K562 (cell line): ENCODE data around the gene PSMC1. TPM values are rescaled to one million over a fixed set of nuclear protein-coding genes. Genes with fewer than 3 reads are reported as not detected.

ENCODE experiments used
- ATAC-seq: fragments of 200-7000 bp; cut with Tn5 transposase; 3 replicates; pipeline ENCODE4 v1.9.1; 2020; ENCODE audit warnings: moderate library complexity
- BruUV-seq: library from RNA; stranded (reverse); fragments of 400-500 nt; replicated peaks from 2 replicates; lab custom pipeline; 2021; lab: Mats Ljungman, UMichigan
- CTCF ChIA-PET: fragments of 300-600 bp; formaldehyde crosslinking; extraction: SDS; loops from one replicate; lab custom pipeline; 2021; ENCODE audit warnings: low intra/inter-chr PET ratio; lab: Yijun Ruan, JAX
- POLR2A ChIA-PET: fragments of 300-600, 350-650 bp; sonication (Branson Sonifier 250); formaldehyde crosslinking; extraction: SDS; loops from one replicate; lab custom pipeline; 2021; ENCODE audit warnings: antibody characterized with exemption, inconsistent platforms; lab: Yijun Ruan, JAX
- DNase-seq, 4 experiments: peaks; one replicate each; pipeline versions ENCODE4 v3.0.0 to v3.0.0-alpha.2; 2011 to 2018; ENCODE audit warnings: low spot score in 3 of 4, mixed read lengths in 3 of 4; ENCODE audit errors: extremely low read depth in 1 of 4
- FAIRE-seq: peaks from 2 replicates; lab custom pipeline; 2011; peaks lifted over from hg19 to GRCh38; lab: Jason Lieb, UNC
- H2AFZ ChIP-seq: 2 replicates; pipeline ENCODE4 v1.6.0; 2011; ENCODE audit warnings: low read depth, low read length, control low read depth, inconsistent platforms
- H3K27ac ChIP-seq: fragments of 200-600 bp; 3 replicates; pipeline ENCODE4 v1.8.0; 2011; ENCODE audit warnings: low read depth, mild to moderate bottlenecking, control low read depth, inconsistent platforms, low read length, moderate library complexity, mixed read lengths; ENCODE audit errors: extremely low read depth
- H3K27me3 ChIP-seq, 2 experiments: fragments of 300-600 bp in 1 of 2; 2 replicates in 1 of 2; 3 replicates in 1 of 2; pipeline versions ENCODE4 v1.6.0 to v1.8.0; 2011; ENCODE audit warnings: inconsistent platforms in 2 of 2, low read length in 2 of 2, mild to moderate bottlenecking in 1 of 2, mixed read lengths in 1 of 2, moderate library complexity in 1 of 2; ENCODE audit not compliant: control insufficient read depth in 2 of 2, insufficient read depth in 2 of 2
- H3K36me3 ChIP-seq: fragments of 300-600 bp; 3 replicates; pipeline ENCODE4 v1.8.0; 2011; ENCODE audit warnings: mild to moderate bottlenecking, low read length, inconsistent platforms; ENCODE audit not compliant: control insufficient read depth, insufficient read depth
- H3K4me1 ChIP-seq, 2 experiments: fragments of 200-600 bp in 1 of 2; replicated peaks in 1 of 2; 2 replicates in 1 of 2; 3 replicates in 1 of 2; pipeline versions ENCODE4 v1.5.1 to v1.8.0; 2011; ENCODE audit warnings: inconsistent platforms in 2 of 2, low read length in 2 of 2, mild to moderate bottlenecking in 1 of 2, mixed read lengths in 1 of 2, moderate library complexity in 1 of 2; ENCODE audit not compliant: control insufficient read depth in 2 of 2, insufficient read depth in 2 of 2
- H3K4me2 ChIP-seq: 2 replicates; pipeline ENCODE4 v1.6.1; 2011; ENCODE audit warnings: low read length, control low read depth, inconsistent platforms, mixed read lengths; ENCODE audit not compliant: insufficient read depth
- H3K4me3 ChIP-seq: fragments of 200-600 bp; sonication (generic), shearing (Covaris generic); 2 replicates; pipeline ENCODE4 v1.5.1; 2016; ENCODE audit warnings: control low read depth, inconsistent platforms
- H3K79me2 ChIP-seq: fragments of 200-600 bp; 3 replicates; pipeline ENCODE4 v1.8.0; 2011; ENCODE audit warnings: low read length, inconsistent platforms; ENCODE audit not compliant: control insufficient read depth, insufficient read depth
- H3K9ac ChIP-seq, 2 experiments: 2 replicates each; pipeline versions ENCODE4 v1.6.0 to v1.6.1; 2011; ENCODE audit warnings: low read depth in 2 of 2, low read length in 2 of 2, control low read depth in 1 of 2, inconsistent platforms in 1 of 2, mild to moderate bottlenecking in 1 of 2, mixed read lengths in 1 of 2; ENCODE audit not compliant: insufficient read depth in 1 of 2
- H3K9me1 ChIP-seq: one replicate; pipeline ENCODE4 v1.6.0; 2011; ENCODE audit warnings: inconsistent platforms, mild to moderate bottlenecking, low read length, moderate library complexity; ENCODE audit not compliant: control insufficient read depth, insufficient read depth
- H3K9me3 ChIP-seq: replicated peaks from 2 replicates; pipeline ENCODE4 v1.5.1; 2011; ENCODE audit warnings: low read depth, low read length, inconsistent platforms; ENCODE audit not compliant: control insufficient read depth, insufficient read depth
- H4K20me1 ChIP-seq: replicated peaks from 2 replicates; pipeline ENCODE4 v1.6.1; 2011; ENCODE audit warnings: low read length, inconsistent platforms, mixed read lengths; ENCODE audit not compliant: control insufficient read depth, insufficient read depth
- ATF7 ChIP-seq: fragments of 450-650 bp; IDR thresholded peaks from 2 replicates; pipeline ENCODE4 v1.7.1; 2014; ENCODE audit warnings: mild to moderate bottlenecking, moderate library complexity
- CBX3 ChIP-seq, 2 experiments: IDR thresholded peaks; 1 replicate in 1 of 2; 2 replicates in 1 of 2; pipeline ENCODE4 v1.6.1; 2012; ENCODE audit warnings: inconsistent platforms in 2 of 2, low read length in 2 of 2, borderline replicate concordance in 1 of 2, control low read depth in 1 of 2
- CHD4 ChIP-seq: fragments of 200-600 bp; sonication (generic); IDR thresholded peaks from 3 replicates; pipeline ENCODE4 v1.6.1; 2012; ENCODE audit warnings: low read depth, mild to moderate bottlenecking, mixed read lengths, low read length, inconsistent platforms; ENCODE audit not compliant: insufficient read depth, insufficient replicate concordance, poor library complexity, severe bottlenecking
- ETV6 ChIP-seq, 3 experiments: fragments of 150-350 bp in 1 of 3; sonication (generic) in 1 of 3; formaldehyde crosslinking in 1 of 3; IDR thresholded peaks; 2 replicates each; pipeline versions ENCODE4 v1.6.1 to v1.8.0; 2014 to 2022; ENCODE audit warnings: borderline replicate concordance in 2 of 3, low read depth in 2 of 3, antibody characterized with exemption in 1 of 3, low read length in 1 of 3, mild to moderate bottlenecking in 1 of 3, missing genetic modification reagents in 1 of 3
- HMG20B ChIP-seq: fragments of 250-450 bp; sonication (Bioruptor Pico); IDR thresholded peaks from 2 replicates; pipeline ENCODE4 v1.5.0; 2021; ENCODE audit warnings: mild to moderate bottlenecking
- L3MBTL2 ChIP-seq: fragments of 450-650 bp; IDR thresholded peaks from 2 replicates; pipeline ENCODE4 v1.6.1; 2016; ENCODE audit warnings: mild to moderate bottlenecking, moderate library complexity
- MEIS2 ChIP-seq: fragments of 450-650 bp; IDR thresholded peaks from 2 replicates; pipeline ENCODE4 v1.6.1; 2014; ENCODE audit warnings: mild to moderate bottlenecking; ENCODE audit not compliant: partially characterized antibody
- PRMT5 ChIP-seq: sonication (generic); formaldehyde crosslinking; IDR thresholded peaks from 2 replicates; pipeline ENCODE4 v1.5.0; 2020; ENCODE audit warnings: missing genetic modification reagents
- RB1 ChIP-seq: fragments of 450-650 bp; IDR thresholded peaks from 2 replicates; pipeline ENCODE4 v1.6.1; 2017; ENCODE audit warnings: low read depth, mild to moderate bottlenecking
- YY1 ChIP-seq, 3 experiments: IDR thresholded peaks; 2 replicates each; pipeline ENCODE4 v1.6.1; 2011; ENCODE audit warnings: low read length in 2 of 3, mild to moderate bottlenecking in 2 of 3, moderate library complexity in 2 of 3, borderline replicate concordance in 1 of 3, control low read depth in 1 of 3, low read depth in 1 of 3; ENCODE audit not compliant: insufficient read depth in 3 of 3, insufficient replicate concordance in 2 of 3, control insufficient read depth in 1 of 3, insufficient read length in 1 of 3; ENCODE audit errors: extremely low read depth in 1 of 3
- ZNF263 ChIP-seq: sonication (generic); formaldehyde crosslinking; IDR thresholded peaks from 2 replicates; pipeline ENCODE4 v1.8.0; 2022; ENCODE audit warnings: mild to moderate bottlenecking, missing genetic modification reagents, borderline replicate concordance
- ZNF311 ChIP-seq: fragments of 250-450 bp; sonication (Bioruptor Pico); IDR thresholded peaks from 2 replicates; pipeline ENCODE4 v1.4.0; 2020; ENCODE audit warnings: mild to moderate bottlenecking, moderate library complexity
- ZNF324 ChIP-seq: fragments of 250-450 bp; sonication (Bioruptor Pico); IDR thresholded peaks from 2 replicates; pipeline ENCODE4 v1.4.0; 2020; ENCODE audit warnings: mild to moderate bottlenecking
- ZNF695 ChIP-seq: fragments of 450-650 bp; formaldehyde crosslinking; IDR thresholded peaks from 2 replicates; pipeline ENCODE4 v1.4.0; 2020; ENCODE audit warnings: mild to moderate bottlenecking, moderate library complexity
- WGBS: fragments of 100-300 bp; shearing (Covaris generic); methylation state at CpG from one replicate; pipeline ENCODE4 v1.1.6; 2016; ENCODE audit warnings: low coverage, mixed read lengths; ENCODE audit not compliant: insufficient coverage; ENCODE audit errors: missing lambda C conversion rate; 5-methylcytosine and 5-hydroxymethylcytosine counted together
- in situ Hi-C: fragments of 300-500 bp; cut with MboI; formaldehyde crosslinking; loops from 4 replicates; pipeline ENCODE4 v1.15.0; 2018; ENCODE audit warnings: inconsistent platforms, mixed read lengths
- intact Hi-C: fragments of 100-400 bp; cut with micrococcal nuclease; formaldehyde crosslinking; loops from 2 replicates; pipeline ENCODE4 v1.14.2; 2022
- polyA plus RNA-seq, 8 experiments: library from polyadenylated mRNA; depleted of rRNA in 4 of 8; stranded (reverse) in 5 of 8; unstranded in 3 of 8; fragments of >200 nt; fragmentation: Nextera tagmentation in 2 of 8; fragmentation: Illumina TruSeq in 1 of 8; extraction: Ambion mirVana in 2 of 8; extraction: Trizol in 1 of 8; gene quantifications; 2 replicates each; pipeline versions ENCODE4 v1.2.1 to v1.2.3, GENCODE V29; 2011 to 2014; ENCODE audit warnings: inconsistent platforms in 1 of 8, missing spikeins in 1 of 8
- total RNA-seq, 7 experiments: library from RNA; depleted of rRNA in 6 of 7; stranded (reverse); fragments of >200 nt in 6 of 7; fragmentation: Illumina TruSeq in 2 of 7; extraction: Trizol in 2 of 7; gene quantifications; 2 replicates each; pipeline versions ENCODE4 v1.2.1 to v1.2.3, GENCODE V29; 2011 to 2021; ENCODE audit warnings: low replicate concordance in 1 of 7

The PSMC1 gene
- total and polyA plus RNA-seq, 9 of the 15 experiments (the other 6 are each of a cell fraction or from before 2014, with no cell fraction given): 87.8 to 276 (median 165) TPM

DNA sequence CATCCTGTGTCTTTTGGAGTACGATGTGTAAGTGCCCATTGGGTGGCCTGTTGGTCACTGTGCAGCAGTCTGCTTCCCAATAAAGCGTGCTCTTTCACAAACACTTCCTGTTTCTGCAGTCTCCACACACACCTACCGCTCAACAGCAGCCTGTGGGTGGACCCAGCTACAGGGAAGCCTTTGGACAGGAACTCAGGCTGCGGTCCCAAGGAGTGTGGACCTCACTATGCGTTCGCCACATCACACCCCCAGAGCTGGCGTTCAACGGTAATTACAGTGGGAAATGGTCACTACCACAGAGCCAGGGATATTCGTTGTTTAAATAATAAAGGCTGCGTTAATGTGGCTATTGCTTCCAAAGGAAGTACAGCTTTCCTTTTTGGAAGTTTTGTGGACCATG lies 16.2 kb downstream of the PSMC1 start:
- no peak overlapping the region for H2AFZ ChIP-seq
- H3K4me3 ChIP-seq: no peak overlapping the region
- in situ Hi-C loops (no loop called here), intact Hi-C loops (no loop called here)
- no peak for ATAC-seq
- no TSS peak for BruUV-seq
- no peak overlapping the region for H3K9ac ChIP-seq
- whole genome bisulfite sequencing: 96% methylated on average over 9 of the region's 10 CpGs
- H3K4me2 ChIP-seq: no peak overlapping the region
- CTCF ChIA-PET: no interaction called here
- no peaks in the 10 kb centered on the region for H3K79me2 ChIP-seq
- TF ChIP-seq ZNF311 (CRISPR knock-in tag) (no peak), CBX3 (IDR thresholded peaks at IDR 0.05; ENCODE audit: borderline replicate concordance in 1 of 2, low read length in 2 of 2) (no peak), PRMT5 (no peak), ZNF263 (CRISPR knock-in tag) (no peak), YY1 (IDR thresholded peaks at IDR 0.05; ENCODE audit: borderline replicate concordance in 1 of 3, control insufficient read depth in 1 of 3, extremely low read depth in 1 of 3, insufficient read depth in 3 of 3, insufficient read length in 1 of 3, insufficient replicate concordance in 2 of 3, low read depth in 1 of 3, low read length in 2 of 3) (no peak), CHD4 (no peak), RB1 (no peak), ETV6 (IDR thresholded peaks at IDR 0.05; ENCODE audit: borderline replicate concordance in 1 of 2, low read depth in 2 of 2, low read length in 1 of 2) (no peak), ETV6 (CRISPR knock-in tag; IDR thresholded peaks at IDR 0.05; ENCODE audit: borderline replicate concordance) (no peak), ZNF324 (CRISPR knock-in tag) (no peak), L3MBTL2 (no peak), ZNF695 (CRISPR knock-in tag) (no peak), HMG20B (CRISPR knock-in tag) (no peak), ATF7 (no peak), MEIS2 (no peak)
- peaks cover 0 to 4% of the 10 kb centered on the region in 2 experiments; a peak in 2 of 5 replicates for H3K4me1 ChIP-seq
- H4K20me1 ChIP-seq: no peaks in the 10 kb centered on the region
- POLR2A ChIA-PET: interaction anchor here (1.2 kb wide), 1 partner anchor 16 kb away, joined by 4 read pairs; the partner anchor contains the start of gene PSMC1
- no peaks in the 10 kb centered on the region for H3K27me3 ChIP-seq
- FAIRE-seq: no peak
- H3K9me3 ChIP-seq: no peaks in the 10 kb centered on the region
- H3K36me3 ChIP-seq: peaks cover 59% of the 10 kb centered on the region
- no peaks in the 10 kb centered on the region for H3K9me1 ChIP-seq
- H3K27ac ChIP-seq: no peak overlapping the region
- no peak for DNase-seq
